Neutrophil (primary cell): Measurements from ENCODE around the gene GFER.

Experiments used
- H3K27ac ChIP-seq: fragments of 200-600 bp; sonication (generic); 2 replicates; pipeline ENCODE4 v1.5.1; 2016; ENCODE audit warnings: mild to moderate bottlenecking, moderate library complexity
- H3K27me3 ChIP-seq: fragments of 200-600 bp; sonication (generic); 2 replicates; pipeline ENCODE4 v1.6.0; 2016; ENCODE audit warnings: mild to moderate bottlenecking
- H3K36me3 ChIP-seq: fragments of 200-600 bp; sonication (generic); 2 replicates; pipeline ENCODE4 v1.5.1; 2017
- H3K4me1 ChIP-seq, 2 experiments: fragments of 200-600 bp in 1 of 2; sonication (generic) in 1 of 2; 1 replicate in 1 of 2; 2 replicates in 1 of 2; pipeline versions ENCODE4 v1.5.1 to v1.6.1; 2013 to 2016; ENCODE audit warnings: low read depth in 1 of 2, low read length in 1 of 2, mild to moderate bottlenecking in 1 of 2, moderate library complexity in 1 of 2; ENCODE audit not compliant: control insufficient read depth in 1 of 2, insufficient read depth in 1 of 2
- H3K4me3 ChIP-seq, 2 experiments: fragments of 200-600 bp in 1 of 2; sonication (generic) in 1 of 2; 1 replicate in 1 of 2; 2 replicates in 1 of 2; pipeline ENCODE4 v1.5.1; 2013 to 2016; ENCODE audit warnings: low read depth in 1 of 2, low read length in 1 of 2, mild to moderate bottlenecking in 1 of 2, moderate library complexity in 1 of 2
- H3K9me3 ChIP-seq: fragments of 200-600 bp; sonication (generic); 2 replicates; pipeline ENCODE4 v1.5.1; 2016
- TF ChIP-seq, protein P1 (sequence below): fragments of 200-600 bp; sonication (generic); IDR thresholded peaks from 2 replicates; pipeline ENCODE4 v1.5.1; 2016; ENCODE audit warnings: antibody characterized with exemption

Gene GFER

DNA sequence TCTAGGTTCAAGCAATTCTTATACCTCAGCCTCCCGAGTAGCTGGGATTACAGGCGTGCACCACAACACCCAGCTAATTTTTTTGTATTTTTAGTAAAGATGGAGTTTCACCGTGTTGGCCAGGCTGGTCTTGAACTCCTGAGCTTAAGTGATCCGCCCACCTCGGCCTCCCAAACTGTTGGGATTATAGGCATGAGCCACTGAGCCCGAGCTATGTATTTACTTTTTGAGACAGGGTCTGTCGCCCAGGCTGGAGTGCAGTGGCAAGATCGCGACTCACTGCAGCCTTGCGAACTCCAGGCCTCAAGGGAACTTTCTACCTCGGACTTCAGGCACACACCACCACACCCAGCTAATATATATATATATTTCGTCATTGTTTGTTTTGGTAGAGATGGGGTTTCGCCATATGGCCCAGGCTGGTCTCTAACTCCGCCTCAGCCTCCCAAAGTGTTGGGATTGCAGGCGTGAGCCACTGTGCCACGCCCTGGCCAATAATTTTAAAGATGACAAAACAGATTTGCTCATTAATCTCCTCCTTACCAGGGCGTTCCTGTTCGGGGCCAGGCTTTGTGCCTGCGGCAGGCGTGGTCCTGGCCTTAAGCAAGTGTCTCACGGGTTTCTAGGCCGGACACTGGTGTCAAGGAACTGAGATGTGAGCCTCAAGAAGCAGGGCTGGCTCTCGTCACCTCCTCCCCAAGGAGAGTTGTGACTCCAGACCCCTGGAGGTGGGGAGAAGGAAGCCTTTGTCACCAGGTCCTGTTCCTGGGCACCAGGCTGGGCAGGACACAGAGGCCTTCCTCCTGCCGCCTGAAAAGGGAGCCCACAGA is 31.3 kb downstream of the GFER start:
- Histone ChIP-seq H3K27ac (no peak overlapping the region), H3K4me1 (peaks cover 1 to 2% of the 10 kb centered on the region in 2 experiments), H3K4me3 (no peak overlapping the region), H3K9me3 (no peaks in the 10 kb centered on the region), H3K27me3 (peaks cover 38% of the 10 kb centered on the region), H3K36me3 (no peaks in the 10 kb centered on the region)
- TF ChIP-seq, protein P1, sequence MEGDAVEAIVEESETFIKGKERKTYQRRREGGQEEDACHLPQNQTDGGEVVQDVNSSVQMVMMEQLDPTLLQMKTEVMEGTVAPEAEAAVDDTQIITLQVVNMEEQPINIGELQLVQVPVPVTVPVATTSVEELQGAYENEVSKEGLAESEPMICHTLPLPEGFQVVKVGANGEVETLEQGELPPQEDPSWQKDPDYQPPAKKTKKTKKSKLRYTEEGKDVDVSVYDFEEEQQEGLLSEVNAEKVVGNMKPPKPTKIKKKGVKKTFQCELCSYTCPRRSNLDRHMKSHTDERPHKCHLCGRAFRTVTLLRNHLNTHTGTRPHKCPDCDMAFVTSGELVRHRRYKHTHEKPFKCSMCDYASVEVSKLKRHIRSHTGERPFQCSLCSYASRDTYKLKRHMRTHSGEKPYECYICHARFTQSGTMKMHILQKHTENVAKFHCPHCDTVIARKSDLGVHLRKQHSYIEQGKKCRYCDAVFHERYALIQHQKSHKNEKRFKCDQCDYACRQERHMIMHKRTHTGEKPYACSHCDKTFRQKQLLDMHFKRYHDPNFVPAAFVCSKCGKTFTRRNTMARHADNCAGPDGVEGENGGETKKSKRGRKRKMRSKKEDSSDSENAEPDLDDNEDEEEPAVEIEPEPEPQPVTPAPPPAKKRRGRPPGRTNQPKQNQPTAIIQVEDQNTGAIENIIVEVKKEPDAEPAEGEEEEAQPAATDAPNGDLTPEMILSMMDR, result no peak

DNA sequence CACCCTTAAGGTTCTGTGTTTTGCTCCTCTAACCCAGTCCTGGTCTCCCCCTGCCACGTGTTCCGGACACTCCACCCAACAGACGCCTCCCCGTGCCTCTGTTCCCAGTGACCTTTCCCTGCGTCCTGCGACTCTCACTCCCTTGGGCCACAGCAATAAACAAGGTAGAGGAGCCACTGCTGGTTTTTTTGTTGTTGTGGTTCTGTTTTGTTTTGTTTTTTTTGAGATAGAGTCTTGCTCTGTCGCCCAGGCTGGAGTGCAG is 31.9 kb downstream of the GFER start:
- Histone ChIP-seq H3K36me3 (no peaks in the 10 kb centered on the region), H3K4me3 (no peak overlapping the region), H3K9me3 (no peaks in the 10 kb centered on the region), H3K27ac (no peak overlapping the region), H3K27me3 (peaks cover 43% of the 10 kb centered on the region), H3K4me1 (no peaks in the 10 kb centered on the region)
- TF ChIP-seq, protein P1, result no peak

DNA sequence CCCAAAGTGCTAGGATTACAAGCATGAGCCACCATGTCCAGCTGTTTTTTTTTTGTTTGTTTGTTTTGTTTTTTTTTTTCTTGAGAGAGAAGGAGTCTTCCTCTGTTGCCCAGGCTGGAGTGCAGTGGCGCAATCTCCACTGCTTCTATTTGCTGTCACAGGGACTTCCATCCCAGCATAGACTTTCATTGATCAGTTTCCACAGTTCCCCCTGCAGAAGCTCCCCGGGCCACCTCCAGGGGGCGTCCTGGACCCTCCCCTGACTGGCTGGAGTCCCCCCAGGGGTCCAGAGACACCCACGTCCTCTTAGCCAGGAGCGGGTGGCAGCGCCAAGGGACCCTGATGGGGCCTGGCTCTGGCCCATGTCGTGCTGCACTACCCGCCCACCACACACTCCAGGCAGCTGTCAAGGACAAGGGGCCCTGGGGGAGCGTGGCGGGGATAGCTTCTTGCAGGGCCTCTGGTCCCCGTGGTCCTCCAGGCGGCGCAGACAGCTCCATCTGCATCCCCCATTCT is 32.5 kb downstream of the GFER start:
- TF ChIP-seq, protein P1, result no peak
- Histone ChIP-seq H3K27ac (no peak overlapping the region), H3K4me3 (no peak overlapping the region), H3K4me1 (no peaks in the 10 kb centered on the region), H3K9me3 (no peaks in the 10 kb centered on the region), H3K36me3 (no peaks in the 10 kb centered on the region), H3K27me3 (peaks cover 49% of the 10 kb centered on the region)

DNA sequence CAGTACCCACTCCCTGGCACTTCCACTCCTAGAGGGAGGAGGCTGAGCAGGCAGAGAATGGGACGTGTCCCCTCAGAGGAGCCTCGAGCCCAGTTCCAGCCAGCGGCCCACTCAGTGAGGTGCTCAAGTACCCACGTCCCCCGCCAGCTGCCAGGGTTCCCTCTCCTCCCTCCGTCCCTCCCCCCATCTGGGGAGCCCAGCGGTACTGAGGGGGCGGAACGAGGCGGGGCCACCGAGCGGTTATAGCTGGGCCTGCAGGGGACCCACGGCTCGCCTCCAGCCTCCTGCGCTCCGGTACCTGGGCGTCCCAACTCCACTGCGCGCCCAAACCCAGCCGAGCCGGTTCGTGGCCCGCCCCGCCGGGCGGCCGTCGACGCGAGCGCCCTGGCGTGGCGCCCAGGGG is 35.5 kb downstream of the GFER start, which contains the start of gene NPW:
NPW (plus strand) TSS at position 268 of the 403 bp plus-strand sequence.
- peaks cover 10 to 12% of the 10 kb centered on the region in 2 experiments for H3K4me1 ChIP-seq
- H3K4me3 ChIP-seq, result no peak within 1 kb of the TSS
- peaks cover 79% of the 10 kb centered on the region for H3K27me3 ChIP-seq
- TF ChIP-seq, protein P1, result no peak
- no peaks in the 10 kb centered on the region for H3K36me3 ChIP-seq
- H3K9me3 ChIP-seq, result no peaks in the 10 kb centered on the region
- no peak within 1 kb of the TSS for H3K27ac ChIP-seq

DNA sequence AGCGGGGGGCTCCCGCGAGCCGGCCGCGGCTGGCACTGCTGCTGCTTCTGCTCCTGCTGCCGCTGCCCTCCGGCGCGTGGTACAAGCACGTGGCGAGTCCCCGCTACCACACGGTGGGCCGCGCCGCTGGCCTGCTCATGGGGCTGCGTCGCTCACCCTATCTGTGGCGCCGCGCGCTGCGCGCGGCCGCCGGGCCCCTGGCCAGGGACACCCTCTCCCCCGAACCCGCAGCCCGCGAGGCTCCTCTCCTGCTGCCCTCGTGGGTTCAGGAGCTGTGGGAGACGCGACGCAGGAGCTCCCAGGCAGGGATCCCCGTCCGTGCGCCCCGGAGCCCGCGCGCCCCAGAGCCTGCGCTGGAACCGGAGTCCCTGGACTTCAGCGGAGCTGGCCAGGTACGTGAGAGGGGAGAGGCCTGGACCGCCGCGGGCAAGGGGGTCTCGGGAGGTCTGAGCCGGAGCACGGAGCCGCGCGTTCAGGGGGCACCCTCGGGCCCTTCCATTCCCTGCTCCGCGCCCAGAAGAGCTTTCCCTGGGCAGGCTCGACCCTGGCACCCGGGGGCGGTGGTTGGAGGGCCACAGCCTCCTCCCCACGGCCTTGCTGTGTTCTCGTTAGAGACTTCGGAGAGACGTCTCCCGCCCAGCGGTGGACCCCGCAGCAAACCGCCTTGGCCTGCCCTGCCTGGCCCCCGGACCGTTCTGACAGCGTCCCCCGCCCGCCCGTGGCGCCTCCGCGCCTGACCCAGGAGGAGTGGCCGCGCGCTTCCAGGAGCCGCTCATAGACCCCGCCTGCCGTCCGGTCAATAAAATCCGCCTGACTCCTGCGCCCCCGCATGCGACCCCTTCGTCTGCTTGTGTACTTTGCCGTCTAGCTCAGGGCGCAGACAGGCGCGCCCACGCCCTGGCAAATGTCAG is 36.2 kb downstream of the GFER start:
- Histone ChIP-seq H3K4me1 (peaks cover 10 to 12% of the 10 kb centered on the region in 2 experiments), H3K27me3 (peaks cover 85% of the 10 kb centered on the region), H3K36me3 (no peaks in the 10 kb centered on the region), H3K9me3 (no peaks in the 10 kb centered on the region), H3K4me3 (no peak overlapping the region), H3K27ac (no peak overlapping the region)
- TF ChIP-seq, protein P1, result no peak
